OCI-LY3 (cell line): ENCODE data around the gene LRRC72.

ENCODE experiments used
- H2AFZ ChIP-seq: fragments of 200-600, 300-600 bp; shearing (Covaris generic); 2 replicates; pipeline ENCODE4 v1.6.0; 2014; ENCODE audit warnings: antibody characterized with exemption, low read depth, low read length
- H3K27ac ChIP-seq: fragments of 200-600, 300-600 bp; sonication (generic); 2 replicates; pipeline ENCODE4 v1.5.1; 2014; ENCODE audit warnings: mild to moderate bottlenecking, low read length, moderate library complexity, mixed read lengths
- H3K27me3 ChIP-seq: fragments of 200-600, 300-600 bp; sonication (generic); 2 replicates; pipeline ENCODE4 v1.6.1; 2014; ENCODE audit warnings: low read depth, low read length, mixed read lengths
- H3K36me3 ChIP-seq: fragments of 200-600, 300-600 bp; sonication (generic); replicated peaks from 2 replicates; pipeline ENCODE3; 2014; ENCODE audit warnings: low read depth, low read length, mixed read lengths
- H3K4me1 ChIP-seq: fragments of 300-600, 200-600 bp; sonication (generic); 2 replicates; pipeline ENCODE4 v1.6.1; 2014; ENCODE audit warnings: low read length, mixed read lengths
- H3K4me2 ChIP-seq: fragments of 200-600, 300-600 bp; sonication (generic); 2 replicates; pipeline ENCODE4 v1.6.1; 2014; ENCODE audit warnings: low read length, mixed read lengths
- H3K4me3 ChIP-seq: fragments of 300-600, 200-600 bp; sonication (generic); 2 replicates; pipeline ENCODE4 v1.5.1; 2014; ENCODE audit warnings: antibody characterized with exemption, mild to moderate bottlenecking, low read length, moderate library complexity
- H3K79me2 ChIP-seq: fragments of 300-600, 200-600 bp; shearing (Covaris generic); 2 replicates; pipeline ENCODE4 v1.6.1; 2014; ENCODE audit warnings: mild to moderate bottlenecking, low read length, mixed read lengths
- H3K9ac ChIP-seq: fragments of 300-600, 200-600 bp; shearing (Covaris generic); 2 replicates; pipeline ENCODE4 v1.6.0; 2014; ENCODE audit warnings: mild to moderate bottlenecking, low read length, moderate library complexity
- H3K9me3 ChIP-seq: fragments of 200-600, 300-600 bp; shearing (Covaris generic); 2 replicates; pipeline ENCODE4 v1.6.1; 2014; ENCODE audit warnings: low read length, mixed read lengths; ENCODE audit not compliant: insufficient read depth
- H4K20me1 ChIP-seq: fragments of 200-600, 300-600 bp; sonication (generic); 2 replicates; pipeline ENCODE4 v1.6.1; 2016; ENCODE audit warnings: low read length, mixed read lengths; ENCODE audit not compliant: insufficient read depth
- CTCF ChIP-seq: fragments of 200-600, 300-600 bp; sonication (generic); IDR thresholded peaks from 2 replicates; pipeline ENCODE4 v1.5.1; 2014; ENCODE audit warnings: antibody characterized with exemption, low read length, low read depth
- EZH2phosphoT487 ChIP-seq: fragments of 200-600 bp; shearing (Covaris generic); IDR thresholded peaks from 2 replicates; pipeline ENCODE4 v1.6.1; 2018; ENCODE audit warnings: antibody characterized with exemption, mixed run types, low read depth

Gene LRRC72

GRCh38 chr7:16558761-16559302 is 32.2 kb downstream of the LRRC72 start:
- no peak overlapping the region for H2AFZ ChIP-seq
- no peak overlapping the region for H3K4me2 ChIP-seq
- no peaks in the 10 kb centered on the region for H3K9me3 ChIP-seq
- no peaks in the 10 kb centered on the region for H3K27me3 ChIP-seq
- H3K4me1 ChIP-seq = peaks cover 11% of the 10 kb centered on the region; the same call in 1 of the 2 replicates
- H3K27ac ChIP-seq = no peak overlapping the region
- TF ChIP-seq CTCF (no peak), EZH2phosphoT487 (no peak)
- no peaks in the 10 kb centered on the region for H3K79me2 ChIP-seq
- no peak overlapping the region for H3K4me3 ChIP-seq
- no peak overlapping the region for H3K9ac ChIP-seq
- H4K20me1 ChIP-seq = no peaks in the 10 kb centered on the region
- H3K36me3 ChIP-seq = no peaks in the 10 kb centered on the region

- Histone ChIP-seq H4K20me1 (no peaks in the 10 kb centered on the region), H3K4me3 (no peak overlapping the region), H3K9me3 (no peaks in the 10 kb centered on the region), H3K4me1 (peaks cover 19% of the 10 kb centered on the region), H3K27me3 (no peaks in the 10 kb centered on the region), H3K9ac (no peak overlapping the region), H2AFZ (no peak overlapping the region), H3K4me2 (no peak overlapping the region), H3K79me2 (no peaks in the 10 kb centered on the region), H3K36me3 (no peaks in the 10 kb centered on the region), H3K27ac (no peak overlapping the region)
- TF ChIP-seq CTCF = no peak
- no peak for TF ChIP-seq EZH2phosphoT487
Measured at GRCh38 chr7:16559497-16560179, 33.0 kb downstream of the LRRC72 start.

GRCh38 chr7:16561943-16562342 is 35.3 kb downstream of the LRRC72 start:
- H3K4me2 ChIP-seq = no peak overlapping the region
- no peaks in the 10 kb centered on the region for H3K27me3 ChIP-seq
- H3K9ac ChIP-seq = no peak overlapping the region
- H3K4me3 ChIP-seq = no peak overlapping the region
- H4K20me1 ChIP-seq = no peaks in the 10 kb centered on the region
- peaks cover 20% of the 10 kb centered on the region for H3K4me1 ChIP-seq
- H2AFZ ChIP-seq = no peak overlapping the region
- no peaks in the 10 kb centered on the region for H3K79me2 ChIP-seq
- H3K27ac ChIP-seq = no peak overlapping the region
- no peak for TF ChIP-seq EZH2phosphoT487
- no peak for TF ChIP-seq CTCF
- no peaks in the 10 kb centered on the region for H3K36me3 ChIP-seq
- H3K9me3 ChIP-seq = no peaks in the 10 kb centered on the region

GRCh38 chr7:16562456-16563220 is 36.0 kb downstream of the LRRC72 start:
- Histone ChIP-seq H3K4me3 (peak overlapping the region; percentile 74), H3K79me2 (no peaks in the 10 kb centered on the region), H3K9ac (no peak overlapping the region), H3K27me3 (no peaks in the 10 kb centered on the region), H2AFZ (peak overlapping the region; percentile 88), H3K4me2 (peak overlapping the region; percentile 77), H3K27ac (no peak overlapping the region), H3K4me1 (peaks cover 20% of the 10 kb centered on the region), H3K9me3 (no peaks in the 10 kb centered on the region), H3K36me3 (no peaks in the 10 kb centered on the region), H4K20me1 (no peaks in the 10 kb centered on the region)
- TF ChIP-seq EZH2phosphoT487 (no peak), CTCF (no peak)
